ENCODE results near the gene MORN2. TPM values are rescaled to one million over a fixed set of nuclear protein-coding genes. Genes with fewer than 3 reads are reported as not detected.

Gene MORN2
- total RNA-seq, 1 experiment from 2014 or later: 24.4 TPM

DNA sequence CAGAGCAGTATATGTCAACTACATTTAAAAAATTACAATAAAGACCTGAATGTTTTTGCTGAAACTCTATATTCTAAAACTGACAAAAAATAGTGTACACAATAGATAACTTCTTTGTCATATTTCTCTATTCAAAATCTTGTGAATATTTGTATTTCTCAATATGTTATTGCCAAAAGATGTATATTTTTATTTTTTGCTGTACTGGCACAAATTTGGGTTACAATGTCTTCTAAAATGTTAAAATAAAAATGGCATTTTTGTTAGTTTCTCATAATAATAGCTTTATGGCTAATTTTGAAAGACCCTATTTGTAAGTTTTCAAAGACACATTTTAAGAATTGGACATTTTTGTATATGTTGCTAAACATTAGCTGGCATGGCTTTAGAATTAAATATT lies 13.3 kb downstream of the MORN2 start:
- ChIA-PET POLR2A (ENCODE audit: unreplicated experiment) (no interaction called here), CTCF (no interaction called here)
- no peaks in the 10 kb centered on the region for H3K9me2 ChIP-seq (replicated peaks; ENCODE audit: low read length)
- no peak for DNase-seq
- H3K4me2 ChIP-seq (ENCODE audit: low read length): no peak overlapping the region
- H3K4me3 ChIP-seq (ENCODE audit: low read length): no peak overlapping the region
- H3K79me2 ChIP-seq (ENCODE audit: low read length): no peaks in the 10 kb centered on the region
- BruUV-seq (replicated peaks): no TSS peak
- H3F3A ChIP-seq (ENCODE audit: low read length, unreplicated experiment): no peaks in the 10 kb centered on the region
- H3K4me1 ChIP-seq (ENCODE audit: insufficient read depth, low read length): no peaks in the 10 kb centered on the region
- H3K27me3 ChIP-seq (ENCODE audit: low read length): no peaks in the 10 kb centered on the region
- H3K9ac ChIP-seq (ENCODE audit: low read length): no peak overlapping the region
- H3K27ac ChIP-seq (ENCODE audit: low read length): no peak overlapping the region
- intact Hi-C loops (cut with micrococcal nuclease): no loop called here
- TF ChIP-seq EZH2 (IDR thresholded peaks at IDR 0.05; ENCODE audit: low read length, unreplicated experiment) (no peak), EZH2phosphoT487 (IDR thresholded peaks at IDR 0.05; ENCODE audit: borderline replicate concordance, low read length) (no peak)
- TF ChIP-seq, protein P1, sequence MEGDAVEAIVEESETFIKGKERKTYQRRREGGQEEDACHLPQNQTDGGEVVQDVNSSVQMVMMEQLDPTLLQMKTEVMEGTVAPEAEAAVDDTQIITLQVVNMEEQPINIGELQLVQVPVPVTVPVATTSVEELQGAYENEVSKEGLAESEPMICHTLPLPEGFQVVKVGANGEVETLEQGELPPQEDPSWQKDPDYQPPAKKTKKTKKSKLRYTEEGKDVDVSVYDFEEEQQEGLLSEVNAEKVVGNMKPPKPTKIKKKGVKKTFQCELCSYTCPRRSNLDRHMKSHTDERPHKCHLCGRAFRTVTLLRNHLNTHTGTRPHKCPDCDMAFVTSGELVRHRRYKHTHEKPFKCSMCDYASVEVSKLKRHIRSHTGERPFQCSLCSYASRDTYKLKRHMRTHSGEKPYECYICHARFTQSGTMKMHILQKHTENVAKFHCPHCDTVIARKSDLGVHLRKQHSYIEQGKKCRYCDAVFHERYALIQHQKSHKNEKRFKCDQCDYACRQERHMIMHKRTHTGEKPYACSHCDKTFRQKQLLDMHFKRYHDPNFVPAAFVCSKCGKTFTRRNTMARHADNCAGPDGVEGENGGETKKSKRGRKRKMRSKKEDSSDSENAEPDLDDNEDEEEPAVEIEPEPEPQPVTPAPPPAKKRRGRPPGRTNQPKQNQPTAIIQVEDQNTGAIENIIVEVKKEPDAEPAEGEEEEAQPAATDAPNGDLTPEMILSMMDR (conservative IDR thresholded peaks at IDR 0.05; ENCODE audit: low read depth, low read length): no peak
- no peak for ATAC-seq
- H2AFZ ChIP-seq (ENCODE audit: low read length): no peak overlapping the region
- H3K9me3 ChIP-seq (ENCODE audit: low read length): no peaks in the 10 kb centered on the region
- H3K36me3 ChIP-seq (ENCODE audit: low read depth, low read length): no peaks in the 10 kb centered on the region
- no peaks in the 10 kb centered on the region for H4K20me1 ChIP-seq (ENCODE audit: low read length)

GRCh38 chr2:38889575-38889974 lies 13.8 kb downstream of the MORN2 start, which contains the start of gene ARHGEF33:
Gene ARHGEF33 (plus strand): TSS chr2:38889875. CDS start chr2:38919448, 29,573 bp downstream.
- Histone ChIP-seq H3K79me2 (ENCODE audit: low read length) (no peaks in the 10 kb centered on the region), H3K4me1 (ENCODE audit: insufficient read depth, low read length) (no peaks in the 10 kb centered on the region), H3K4me2 (ENCODE audit: low read length) (no peak within 1 kb of the TSS), H3K9me3 (ENCODE audit: low read length) (no peaks in the 10 kb centered on the region), H3K36me3 (ENCODE audit: low read depth, low read length) (no peaks in the 10 kb centered on the region), H3K9me2 (replicated peaks; ENCODE audit: low read length) (no peaks in the 10 kb centered on the region), H3F3A (ENCODE audit: low read length, unreplicated experiment) (no peaks in the 10 kb centered on the region), H3K27me3 (ENCODE audit: low read length) (no peaks in the 10 kb centered on the region), H3K9ac (ENCODE audit: low read length) (no peak within 1 kb of the TSS), H4K20me1 (ENCODE audit: low read length) (no peaks in the 10 kb centered on the region), H3K27ac (ENCODE audit: low read length) (no peak within 1 kb of the TSS), H3K4me3 (ENCODE audit: low read length) (no peak within 1 kb of the TSS), H2AFZ (ENCODE audit: low read length) (no peak within 1 kb of the TSS)
- TF ChIP-seq EZH2 (IDR thresholded peaks at IDR 0.05; ENCODE audit: low read length, unreplicated experiment) (no peak), EZH2phosphoT487 (IDR thresholded peaks at IDR 0.05; ENCODE audit: borderline replicate concordance, low read length) (no peak)
- TF ChIP-seq, protein P1 (conservative IDR thresholded peaks at IDR 0.05; ENCODE audit: low read depth, low read length): no peak
- ChIA-PET POLR2A (ENCODE audit: unreplicated experiment) (no interaction called here), CTCF (no interaction called here)
- no TSS peak for BruUV-seq (replicated peaks)
- intact Hi-C loops (cut with micrococcal nuclease): no loop called here
- ATAC-seq (no peak), DNase-seq (no peak)

DNA sequence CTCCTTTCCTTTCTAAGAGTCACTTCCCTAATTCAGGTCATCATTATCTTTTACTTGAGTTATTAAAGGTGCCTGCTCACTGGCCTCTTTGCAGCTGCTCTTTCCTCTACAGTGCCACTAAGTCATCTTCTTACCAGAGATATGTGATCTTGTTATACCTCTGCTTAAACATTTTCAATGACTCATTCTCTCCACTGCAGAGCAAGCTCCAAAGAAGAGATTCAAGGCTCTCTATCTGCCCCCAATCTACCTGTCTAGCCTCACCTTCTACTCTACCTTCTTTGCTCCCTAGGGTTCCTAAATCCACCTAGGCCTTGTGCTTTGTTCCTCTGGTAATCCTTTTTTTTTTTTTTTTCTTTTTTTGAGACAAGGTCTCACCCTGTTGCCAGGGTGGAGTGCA lies 17.0 kb downstream of the MORN2 start:
- Histone ChIP-seq H3K79me2 (ENCODE audit: low read length) (no peaks in the 10 kb centered on the region), H3K4me1 (ENCODE audit: insufficient read depth, low read length) (no peaks in the 10 kb centered on the region), H4K20me1 (ENCODE audit: low read length) (no peaks in the 10 kb centered on the region), H3K4me2 (ENCODE audit: low read length) (no peak overlapping the region), H3K4me3 (ENCODE audit: low read length) (no peak overlapping the region), H3F3A (ENCODE audit: low read length, unreplicated experiment) (no peaks in the 10 kb centered on the region), H3K36me3 (ENCODE audit: low read depth, low read length) (no peaks in the 10 kb centered on the region), H3K27ac (ENCODE audit: low read length) (no peak overlapping the region), H3K27me3 (ENCODE audit: low read length) (no peaks in the 10 kb centered on the region), H3K9ac (ENCODE audit: low read length) (no peak overlapping the region), H2AFZ (ENCODE audit: low read length) (no peak overlapping the region), H3K9me2 (replicated peaks; ENCODE audit: low read length) (no peaks in the 10 kb centered on the region), H3K9me3 (ENCODE audit: low read length) (no peaks in the 10 kb centered on the region)
- intact Hi-C loops (cut with micrococcal nuclease): no loop called here
- TF ChIP-seq EZH2phosphoT487 (IDR thresholded peaks at IDR 0.05; ENCODE audit: borderline replicate concordance, low read length): no peak
- TF ChIP-seq, protein P1 (conservative IDR thresholded peaks at IDR 0.05; ENCODE audit: low read depth, low read length): no peak
- no peak for TF ChIP-seq EZH2 (IDR thresholded peaks at IDR 0.05; ENCODE audit: low read length, unreplicated experiment)
- ChIA-PET CTCF (no interaction called here), POLR2A (ENCODE audit: unreplicated experiment) (interaction anchor here (0.5 kb wide), 1 partner anchor 54 kb away, joined by 3 read pairs; no protein-coding TSS in a partner anchor)
- peak; percentile 58 for ATAC-seq
- DNase-seq: peak; percentile 36
- BruUV-seq (replicated peaks): no TSS peak
